RWPE1 (cell line): Measurements from ENCODE around the gene CBFA2T3.

Source experiments
- CTCF ChIA-PET: fragments of 350-600 bp; sonication (Branson Sonifier 250); formaldehyde crosslinking; extraction: SDS; loops from one replicate; lab custom pipeline; 2021; lab: Yijun Ruan, JAX
- POLR2A ChIA-PET: fragments of 400-600 bp; formaldehyde crosslinking; extraction: SDS; loops from one replicate; lab custom pipeline; 2020; ENCODE audit warnings: antibody characterized with exemption; ENCODE audit not compliant: low non-redundant PET; lab: Yijun Ruan, JAX
- DNase-seq: peaks from one replicate; pipeline ENCODE4 v3.0.0; 2012; ENCODE audit warnings: low spot score
- H3K27ac ChIP-seq: fragments of 450-650 bp; 2 replicates; pipeline ENCODE4 v1.5.1; 2017
- CTCF ChIP-seq: fragments of 450-650 bp; conservative IDR thresholded peaks from 2 replicates; pipeline ENCODE4 v1.5.1; 2017; ENCODE audit warnings: low read depth, mild to moderate bottlenecking

CBFA2T3 gene

GRCh38 chr16:88856828-88857727, 119.9 kb downstream of the CBFA2T3 start, which contains the start of the genes GALNS and TRAPPC2L:
Gene GALNS, minus strand, starts transcription at chr16:88856947. Its CDS starts 70 bp downstream, at chr16:88856877.
Gene TRAPPC2L, plus strand, starts transcription at chr16:88857127. Its CDS starts 24 bp downstream, at chr16:88857151.
- H3K27ac ChIP-seq = peak within 1 kb of the TSS; percentile 74
- CTCF ChIA-PET = interaction anchor here (0.6 to 1.6 kb wide), 7 partner anchors 17 to 295 kb away, joined by 3 to 7 read pairs (median 4); no protein-coding TSS in a partner anchor
- TF ChIP-seq CTCF = no peak
- POLR2A ChIA-PET = no interaction called here
- peak; percentile 98 for DNase-seq

GRCh38 chr16:88856122-88856827, 120.7 kb downstream of the CBFA2T3 start:
- CTCF ChIA-PET = interaction anchor here (1.6 kb wide), 1 partner anchor 17 kb away, joined by 7 read pairs; no protein-coding TSS in a partner anchor
- peak overlapping the region; percentile 74 for H3K27ac ChIP-seq
- POLR2A ChIA-PET = no interaction called here
- peak; percentile 11 for DNase-seq
- no peak for TF ChIP-seq CTCF

GRCh38 chr16:88855736-88856121, 121.3 kb downstream of the CBFA2T3 start:
- CTCF ChIA-PET = no interaction called here
- POLR2A ChIA-PET = no interaction called here
- no peak for TF ChIP-seq CTCF
- no peak for DNase-seq
- peak overlapping the region; percentile 74 for H3K27ac ChIP-seq

- no peak for DNase-seq
- no peak for TF ChIP-seq CTCF
- peak overlapping the region; percentile 74 for H3K27ac ChIP-seq
- ChIA-PET CTCF (no interaction called here), POLR2A (interaction anchor here (0.7 kb wide), 1 partner anchor 60 kb away, joined by 3 read pairs; no protein-coding TSS in a partner anchor)
These were observed 121.8 kb downstream of the CBFA2T3 start for GRCh38 chr16:88855176-88855575.

- no peak for DNase-seq
- ChIA-PET CTCF (interaction anchor here (0.8 kb wide), 1 partner anchor 69 kb away, joined by 3 read pairs; the partner anchor contains the start of gene PIEZO1), POLR2A (interaction anchor here (0.7 kb wide), 1 partner anchor 60 kb away, joined by 3 read pairs; no protein-coding TSS in a partner anchor)
- TF ChIP-seq CTCF = no peak
- peak overlapping the region; percentile 74 for H3K27ac ChIP-seq
These were observed 122.5 kb downstream of the CBFA2T3 start for GRCh38 chr16:88854306-88855111.
